Stimulated activated CD8-positive, alpha-beta memory T cell treated with anti-CD3 and anti-CD28 coated beads, Interleukin-12 subunit alpha, Interleukin-12 subunit beta, amount 100 ng/mL, for 4 hours (primary cell): ENCODE measurements around the gene GPR68.
"Not testable (repeated sequence)": the region's sequence is repeated elsewhere in the genome, so short reads cannot be mapped to it uniquely, and the experiment has no call there.

ENCODE experiments used
- DNase-seq: peaks from one replicate; pipeline ENCODE4 v3.0.0-alpha.2; 2020; ENCODE audit warnings: low read depth

The GPR68 gene

DNA sequence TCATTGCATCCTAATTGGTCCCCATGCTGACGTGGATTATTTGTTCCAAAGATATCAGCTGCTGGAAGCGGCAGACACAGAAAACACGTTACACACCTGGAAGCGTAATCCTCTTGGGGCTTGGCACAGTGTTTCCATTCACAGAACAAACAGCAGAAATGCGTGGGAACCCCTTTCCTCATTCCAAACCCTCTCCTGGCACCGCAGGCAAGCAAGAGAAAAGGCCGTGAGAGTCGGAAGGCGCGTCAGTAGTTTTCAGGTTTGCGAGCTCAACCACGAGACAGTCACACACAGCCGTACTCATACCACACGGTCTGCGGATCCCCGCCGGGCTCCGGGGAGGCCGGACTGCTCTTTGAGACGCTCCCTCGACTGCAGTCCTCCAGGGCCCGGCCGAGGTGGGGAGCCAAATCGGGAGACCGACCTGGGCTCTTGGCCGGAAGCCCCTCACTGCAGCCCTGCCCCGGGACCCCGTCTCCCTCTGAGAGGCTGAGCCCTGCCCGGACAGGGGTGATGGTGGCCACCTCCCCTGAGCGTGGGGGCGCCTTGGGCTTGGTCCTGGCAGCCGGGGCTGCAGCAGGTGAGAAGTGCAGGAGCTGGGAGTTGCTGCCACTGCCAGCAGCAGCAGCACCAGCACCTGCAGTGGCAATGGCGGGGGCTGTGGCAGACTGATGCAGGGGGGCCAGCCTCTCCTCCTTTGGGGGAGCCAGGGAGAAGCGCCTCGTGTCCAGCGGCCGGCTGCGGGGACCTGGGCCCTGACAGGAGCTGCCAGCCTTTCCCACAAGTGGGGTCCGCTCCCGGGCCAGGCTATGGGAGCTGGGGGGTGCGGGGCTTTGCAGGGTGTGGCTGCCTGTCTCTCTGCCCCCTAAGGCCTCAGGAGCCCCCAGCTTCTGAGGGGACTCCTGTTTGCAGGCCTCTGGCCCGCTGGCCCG is 28.1 kb upstream of the GPR68 start:
- DNase-seq: no peak

DNA sequence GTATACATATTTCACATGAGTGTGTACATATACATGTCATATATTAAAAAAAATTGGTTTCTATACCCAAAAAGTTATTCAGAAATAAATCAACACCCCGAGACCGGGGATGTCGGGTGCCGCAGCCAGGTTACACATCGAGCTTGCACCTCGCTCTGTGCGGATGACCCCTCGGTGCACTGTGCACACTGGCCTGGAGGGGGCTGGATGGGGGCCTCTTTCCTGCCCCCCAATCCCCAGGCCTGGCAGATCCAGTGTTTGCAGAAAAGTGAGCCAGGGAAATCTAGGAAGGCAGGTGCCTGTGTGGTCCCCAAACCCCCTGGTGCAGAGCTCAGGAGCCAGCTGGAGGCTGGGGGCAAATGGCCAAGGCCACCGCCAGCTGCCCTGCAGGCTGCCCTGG is 27.1 kb upstream of the GPR68 start:
- DNase-seq: no peak

DNA sequence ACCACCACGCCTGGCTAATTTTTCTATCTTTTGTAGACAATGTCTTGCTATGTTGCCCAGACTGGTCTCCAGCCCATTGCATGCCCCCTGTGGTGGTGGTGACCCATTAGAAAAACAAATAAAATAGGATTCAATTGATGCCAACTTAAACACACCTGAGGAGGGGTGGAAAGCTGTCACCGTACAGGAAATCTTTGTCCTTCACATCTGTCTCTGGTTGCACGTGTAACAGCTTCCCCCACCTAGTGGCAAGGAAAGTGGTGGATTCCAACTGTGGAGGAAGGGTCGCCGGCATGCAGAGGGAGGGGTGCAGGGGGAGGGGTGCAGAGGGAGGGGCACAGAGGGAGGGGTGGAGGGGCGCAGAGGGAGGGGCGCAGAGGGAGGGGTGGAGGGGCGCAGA is 26.1 kb upstream of the GPR68 start:
- DNase-seq: no peak

DNA sequence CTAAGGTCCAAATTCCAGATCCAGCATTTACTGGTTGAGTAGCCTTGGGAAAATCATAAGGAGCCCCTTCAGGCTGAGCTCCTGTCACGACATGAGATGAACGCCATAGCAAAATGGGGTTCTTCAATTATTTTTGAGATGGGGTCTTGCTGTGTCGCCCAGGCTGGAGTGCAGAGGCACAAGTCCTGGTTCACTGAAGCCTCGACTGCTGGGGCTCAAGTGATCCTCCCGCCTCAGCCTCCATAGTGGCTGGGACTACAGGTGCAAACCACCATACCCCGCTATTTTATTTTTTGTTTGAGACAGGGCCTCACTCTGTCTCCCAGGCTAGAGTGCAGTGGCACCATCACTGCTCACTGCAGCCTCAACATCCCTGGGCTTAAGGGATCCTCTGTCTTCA is 25.7 kb upstream of the GPR68 start:
- DNase-seq: no peak

DNA sequence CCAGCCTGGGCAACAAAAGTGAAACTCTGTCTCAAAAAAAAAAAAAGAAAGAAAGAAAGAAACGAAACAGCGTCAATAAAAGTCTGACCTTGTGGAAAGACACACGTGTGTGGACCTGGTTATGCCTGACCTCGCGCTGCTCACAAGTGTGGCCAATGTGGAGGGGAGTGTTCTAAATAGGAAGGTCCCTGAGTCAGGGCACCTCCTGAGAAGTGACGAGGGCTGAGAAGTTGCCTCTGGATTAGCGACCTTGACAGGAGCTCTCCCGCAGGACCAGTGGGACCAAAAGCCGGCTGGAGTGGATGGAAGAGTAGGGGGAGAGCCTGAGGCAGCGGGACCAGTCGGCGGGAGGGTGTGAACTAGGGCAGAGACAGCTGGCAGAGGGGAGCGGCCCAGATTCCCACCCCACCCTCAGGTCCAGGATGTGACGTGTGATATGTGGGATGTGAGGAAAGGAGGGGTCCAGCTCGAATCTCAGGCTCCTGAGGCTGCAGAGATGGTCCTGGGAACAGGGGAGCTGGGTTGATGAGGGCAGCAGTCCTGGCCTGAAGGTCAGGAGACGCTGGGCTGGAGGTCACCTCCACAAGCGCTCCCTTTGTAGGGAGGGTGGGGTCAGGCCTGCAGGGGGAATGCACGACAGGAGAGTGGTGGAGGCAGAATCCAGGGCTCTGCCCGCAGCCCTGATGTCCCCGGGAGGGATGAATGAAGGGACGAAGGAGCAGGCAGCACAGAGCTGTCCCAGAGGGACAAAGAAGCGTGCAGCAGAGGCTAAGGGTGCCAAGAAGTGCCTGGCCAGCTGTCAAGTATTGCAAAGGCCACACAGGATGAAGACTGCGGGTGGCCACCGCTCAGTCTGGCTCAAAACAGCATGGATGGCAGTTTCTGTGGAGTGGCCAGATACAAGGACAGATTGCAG is 24.8 kb upstream of the GPR68 start:
- DNase-seq: no peak

DNA sequence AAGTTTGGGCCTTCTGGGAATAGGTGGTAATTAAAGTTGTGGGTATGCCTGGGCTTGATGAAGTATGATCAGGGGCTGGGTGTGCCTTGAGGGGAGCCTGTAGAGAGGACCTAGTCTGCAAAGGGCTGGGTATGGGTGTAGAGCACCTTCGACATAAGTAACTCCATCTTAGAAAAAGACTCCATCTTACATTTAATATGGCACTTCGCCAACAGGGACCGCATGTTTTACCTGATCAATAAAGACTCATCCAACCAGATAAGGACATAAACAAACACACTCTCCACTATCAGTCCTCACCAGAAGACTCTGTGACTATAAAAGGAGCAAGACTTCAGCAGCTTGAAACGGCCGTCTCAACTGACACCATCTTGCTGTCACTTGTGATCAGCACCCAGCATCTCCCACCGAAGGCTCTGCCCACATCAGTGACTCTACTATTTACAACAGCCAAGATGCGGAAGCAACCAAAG is 23.5 kb upstream of the GPR68 start:
- no peak for DNase-seq

DNA sequence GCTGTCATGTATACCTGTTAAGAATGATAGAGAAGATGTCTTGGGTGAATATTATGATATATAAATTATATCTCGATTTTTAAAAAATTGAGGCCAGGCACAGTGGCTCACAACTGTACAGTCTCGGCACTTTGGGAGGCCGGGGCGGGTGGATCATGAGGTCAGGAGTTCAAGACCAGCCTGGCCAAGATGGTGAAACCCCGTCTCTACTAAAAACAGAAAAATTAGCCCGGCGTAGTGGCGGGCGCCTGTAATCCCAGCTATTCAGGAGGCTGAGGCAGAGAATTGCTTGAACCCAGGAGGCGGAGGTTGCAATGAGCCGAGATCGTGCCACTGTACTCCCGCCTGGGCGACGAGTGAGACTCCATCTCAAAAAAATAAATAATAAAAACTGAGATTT is 21.8 kb upstream of the GPR68 start:
- not testable (repeated sequence) for DNase-seq

DNA sequence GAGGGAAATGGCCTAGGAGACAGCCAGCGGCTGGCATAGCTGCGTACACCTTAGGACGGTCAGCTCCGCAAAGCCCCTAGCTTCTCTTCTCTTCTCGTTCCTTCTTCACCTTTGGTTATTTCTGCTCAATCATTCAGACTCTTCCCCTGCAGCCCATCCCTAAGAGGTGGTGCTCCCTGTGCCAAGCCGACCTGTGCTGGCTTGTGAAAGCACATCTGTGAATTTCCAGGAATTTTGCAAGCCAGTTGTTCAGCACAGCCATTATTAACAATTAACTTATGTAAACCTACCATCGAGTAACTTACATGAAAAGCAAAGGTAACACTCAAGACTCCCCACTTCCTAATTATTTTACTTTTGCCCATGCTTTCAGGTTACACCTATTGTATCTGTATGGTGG is 20.9 kb upstream of the GPR68 start:
- DNase-seq: no peak

DNA sequence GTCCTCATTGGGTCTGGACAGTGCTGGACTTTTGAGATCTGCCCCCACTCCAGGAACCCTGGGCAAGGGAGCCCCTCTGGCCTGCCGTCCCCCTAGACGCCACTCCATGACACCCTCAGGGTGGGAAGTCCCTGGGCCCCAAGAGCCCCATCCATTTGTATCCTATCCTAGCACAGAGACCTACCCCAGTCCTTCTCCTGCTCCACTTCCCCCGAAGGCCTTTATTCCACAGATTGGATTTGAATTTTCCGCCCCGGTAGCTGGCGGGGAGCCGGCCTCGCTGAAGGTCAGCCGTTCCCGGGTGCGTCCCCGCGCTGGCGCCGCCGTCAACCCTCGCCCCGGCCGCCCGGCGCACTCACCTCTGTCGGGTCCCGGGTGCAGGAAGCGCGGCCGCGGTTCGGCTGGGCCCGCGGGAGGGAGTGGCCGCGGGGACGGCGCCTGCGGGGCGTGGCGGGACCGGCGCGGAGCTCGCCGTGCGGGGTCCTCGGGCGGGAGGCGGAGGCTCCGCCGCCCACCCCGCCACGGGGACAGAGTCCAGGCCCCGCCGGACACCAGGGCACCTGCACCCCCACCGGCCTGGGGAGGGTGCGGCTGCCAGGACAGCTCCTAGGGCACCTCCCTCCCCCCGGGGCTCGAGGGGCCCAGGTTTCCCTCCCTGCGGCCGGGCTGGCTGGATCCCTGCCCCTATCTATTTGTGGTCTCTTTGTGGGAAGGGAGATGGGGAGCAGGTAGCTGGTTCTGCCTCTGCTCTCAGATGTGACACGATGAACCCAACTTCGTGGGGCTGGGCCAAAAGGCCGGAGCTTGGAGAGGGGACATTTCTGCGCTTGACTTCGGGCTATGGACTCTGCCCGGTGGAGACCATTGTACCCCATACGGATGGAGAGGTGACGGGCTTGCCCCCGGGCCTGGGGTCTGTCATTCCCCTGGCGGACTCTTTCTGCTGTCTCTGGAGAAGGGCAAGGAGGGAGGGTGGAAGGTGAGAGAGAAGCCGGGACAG is 19.9 kb upstream of the GPR68 start:
- DNase-seq: no peak

DNA sequence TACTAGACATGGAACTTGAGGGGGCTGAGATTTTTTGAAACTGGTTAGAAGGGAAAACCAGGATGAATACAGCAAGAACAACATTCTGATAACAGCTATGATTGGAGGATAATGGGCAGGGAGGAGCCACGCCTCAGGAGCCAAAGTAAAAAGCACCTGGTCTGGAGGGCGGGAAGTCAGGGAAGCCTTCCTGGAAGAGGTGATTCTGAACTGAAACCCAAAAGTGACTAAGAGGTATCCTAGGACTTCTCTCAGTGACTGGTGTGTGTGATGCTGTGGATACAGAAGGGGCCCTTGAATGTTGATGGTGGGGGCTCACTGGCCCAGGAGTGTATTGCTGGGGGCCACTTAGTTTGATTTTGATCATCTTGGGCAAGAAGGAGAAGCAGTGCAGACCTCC is 18.8 kb upstream of the GPR68 start:
- DNase-seq: no peak

DNA sequence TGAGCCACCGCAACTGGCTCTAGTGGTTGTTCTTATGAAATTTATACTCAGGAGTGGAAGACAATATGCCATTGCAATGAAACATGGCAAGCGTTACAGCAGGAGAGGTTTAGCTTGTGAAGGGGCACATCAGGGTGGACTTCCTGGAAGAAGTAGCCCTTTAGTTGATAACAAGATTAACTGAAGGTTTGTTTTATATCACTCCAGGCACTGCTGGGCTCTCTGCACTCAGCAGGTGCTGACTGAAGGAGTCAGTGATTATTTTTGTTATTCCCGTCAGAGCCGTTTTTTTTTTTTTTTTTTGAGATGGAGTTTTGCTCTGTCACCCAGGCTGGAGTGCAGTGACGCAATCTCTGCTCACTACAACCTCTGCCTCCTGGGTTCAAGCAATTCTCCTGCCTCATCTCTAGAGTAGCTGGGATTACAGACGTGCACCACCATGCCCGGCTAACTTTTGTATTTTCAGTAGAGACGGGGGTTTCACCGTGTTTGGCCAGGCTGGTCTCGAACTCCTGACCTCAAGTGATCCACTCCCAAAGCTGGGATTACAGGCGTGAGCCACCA is 17.6 kb upstream of the GPR68 start:
- no peak for DNase-seq

DNA sequence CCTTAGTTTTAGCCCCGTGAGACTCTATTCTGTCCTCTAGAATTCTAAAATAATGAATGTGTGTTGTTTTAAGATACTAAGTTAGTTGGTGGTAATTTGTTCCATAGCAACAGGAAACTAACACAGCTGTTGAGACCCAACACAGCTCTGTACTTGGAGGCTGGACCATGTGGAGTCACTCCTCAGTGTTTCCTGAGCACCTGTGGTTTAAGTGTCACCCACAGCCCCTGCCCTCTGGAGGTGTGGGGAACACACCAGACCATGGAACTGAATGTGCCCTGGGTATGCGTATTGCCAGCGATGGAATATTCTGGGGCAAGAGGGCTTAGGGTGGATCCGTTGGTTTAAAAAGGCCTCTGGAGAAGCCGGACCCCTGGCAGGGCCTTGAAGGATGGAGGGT is 16.6 kb upstream of the GPR68 start:
- DNase-seq: peak; percentile 28

DNA sequence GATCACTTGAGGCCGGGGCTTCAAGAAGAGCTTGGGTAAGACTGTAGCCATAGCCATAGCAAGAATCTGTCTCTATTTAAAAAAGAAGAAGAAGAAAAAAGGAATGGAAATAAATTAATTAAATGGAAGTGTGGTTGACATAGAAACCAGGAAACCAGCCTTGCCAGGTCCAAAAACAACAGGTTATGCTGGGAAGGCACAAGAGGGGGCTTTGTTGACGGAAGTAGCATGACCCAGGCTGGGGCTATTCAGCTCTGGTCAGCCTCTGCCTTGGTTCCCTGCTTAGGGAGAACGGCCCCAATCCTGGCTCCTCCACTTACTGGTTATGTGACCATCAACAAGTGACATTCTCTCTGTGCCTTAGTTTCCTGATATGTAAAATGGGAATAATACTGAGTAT is 14.4 kb upstream of the GPR68 start:
- DNase-seq: no peak

DNA sequence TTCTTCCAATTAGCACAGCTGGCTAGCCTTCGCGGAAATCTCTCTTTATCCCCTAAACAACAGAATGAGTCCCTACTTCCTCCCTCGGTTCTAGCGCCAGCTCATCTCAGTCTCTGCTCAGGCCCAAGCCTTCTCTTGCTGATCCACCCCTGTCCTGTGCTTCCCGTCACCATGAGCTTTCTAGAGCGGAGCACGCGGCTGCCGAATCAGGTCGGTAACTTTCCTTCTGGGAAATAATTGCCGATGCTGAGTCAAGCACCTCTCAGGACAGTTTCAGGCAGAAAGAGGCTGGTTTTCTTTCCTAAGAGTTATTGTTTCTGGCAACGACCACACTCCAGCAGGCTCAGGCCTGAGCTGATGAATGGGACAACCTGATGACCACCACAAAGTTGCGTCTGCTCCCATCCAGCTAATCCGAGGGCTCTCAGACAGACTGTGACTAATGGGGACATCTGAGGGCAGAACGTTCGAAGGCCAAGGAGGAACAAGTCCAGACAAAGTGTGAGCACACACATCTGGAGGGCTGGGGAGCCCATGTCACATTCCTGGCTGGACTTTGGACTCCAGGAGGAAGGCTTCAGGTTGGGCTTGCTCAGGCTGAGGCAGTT is 13.6 kb upstream of the GPR68 start:
- DNase-seq: no peak

DNA sequence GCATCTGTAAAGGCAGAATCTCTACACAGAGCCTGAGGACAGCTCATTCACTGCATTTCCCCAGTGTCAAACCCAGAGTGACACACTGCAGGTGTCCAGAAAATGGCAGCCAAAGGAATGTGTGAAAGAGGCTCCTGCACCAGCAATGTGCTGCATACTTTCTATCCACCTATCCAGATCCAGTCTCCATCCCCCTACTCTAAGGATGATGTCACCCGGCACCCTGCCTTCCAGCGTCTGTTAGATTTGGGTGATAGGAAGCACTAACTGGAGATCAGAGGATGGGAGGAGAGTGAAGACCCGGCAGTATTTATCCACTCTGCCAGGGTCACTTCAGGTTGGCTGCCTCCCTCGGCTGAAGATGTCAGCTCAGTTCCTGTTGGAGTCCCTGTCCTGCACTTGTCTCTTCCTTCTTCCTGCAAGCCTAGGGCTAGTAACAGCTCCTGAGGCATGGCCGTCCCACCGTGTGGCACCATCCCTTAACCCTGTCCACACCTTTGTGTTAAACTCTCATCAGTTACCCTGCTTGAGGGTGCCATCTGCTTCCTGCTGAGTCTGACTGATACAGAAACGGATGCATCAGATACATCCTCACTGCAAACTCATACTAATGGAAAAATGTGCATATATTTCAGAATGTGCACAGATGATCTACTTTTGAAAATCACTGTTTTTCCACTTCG is 13.0 kb upstream of the GPR68 start:
- DNase-seq: no peak

DNA sequence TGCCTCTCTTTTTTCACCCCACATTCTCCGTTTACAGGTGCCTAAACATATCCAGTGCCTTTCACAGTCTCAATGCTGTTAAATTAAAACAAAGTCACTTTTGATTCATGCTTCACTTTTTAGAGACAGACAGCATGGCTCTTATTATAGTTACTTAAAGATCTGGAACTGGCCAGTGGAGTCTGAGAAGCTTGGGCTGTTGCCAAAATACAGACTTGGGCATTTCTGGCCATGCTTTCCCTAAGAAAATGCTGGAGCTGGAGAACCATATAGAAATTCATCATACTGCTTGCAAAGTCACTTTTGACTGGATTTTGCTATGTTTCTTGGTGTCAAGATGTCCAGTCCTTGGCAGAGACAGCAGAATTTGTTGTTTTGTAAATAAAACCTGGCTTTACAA is 12.2 kb upstream of the GPR68 start:
- no peak for DNase-seq

DNA sequence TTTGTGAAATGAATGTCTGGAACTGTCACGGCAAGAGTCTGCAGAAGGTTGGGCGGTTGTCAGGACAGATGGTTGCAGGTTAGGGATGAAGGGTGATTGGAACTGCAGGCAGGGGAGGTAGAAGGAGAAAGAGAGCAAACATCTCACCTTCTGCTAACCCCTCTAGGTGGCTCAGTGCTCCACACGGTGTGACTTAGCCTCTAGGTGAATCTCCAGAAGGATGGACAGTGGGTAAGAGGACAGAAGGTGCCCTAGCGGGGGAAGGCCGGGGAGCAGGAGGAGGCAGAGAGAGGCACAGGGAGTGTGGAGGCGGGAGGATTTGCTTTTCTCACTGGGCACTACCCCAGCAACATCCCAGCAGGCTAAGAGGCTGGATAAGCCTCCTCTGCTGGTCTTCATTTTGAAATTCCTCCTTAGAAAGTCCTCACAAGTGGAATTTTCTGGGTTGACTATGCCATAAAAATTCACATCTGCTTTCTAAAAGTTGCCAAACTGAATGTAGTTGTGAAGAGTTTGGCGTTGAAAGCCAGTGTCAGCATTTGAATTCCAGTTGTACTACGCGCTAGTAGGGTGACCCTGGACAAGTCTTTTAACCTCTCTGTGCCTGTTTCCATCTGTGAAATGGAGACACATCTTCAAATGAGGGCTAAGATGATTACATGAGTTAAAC is 10.7 kb upstream of the GPR68 start:
- no peak for DNase-seq

DNA sequence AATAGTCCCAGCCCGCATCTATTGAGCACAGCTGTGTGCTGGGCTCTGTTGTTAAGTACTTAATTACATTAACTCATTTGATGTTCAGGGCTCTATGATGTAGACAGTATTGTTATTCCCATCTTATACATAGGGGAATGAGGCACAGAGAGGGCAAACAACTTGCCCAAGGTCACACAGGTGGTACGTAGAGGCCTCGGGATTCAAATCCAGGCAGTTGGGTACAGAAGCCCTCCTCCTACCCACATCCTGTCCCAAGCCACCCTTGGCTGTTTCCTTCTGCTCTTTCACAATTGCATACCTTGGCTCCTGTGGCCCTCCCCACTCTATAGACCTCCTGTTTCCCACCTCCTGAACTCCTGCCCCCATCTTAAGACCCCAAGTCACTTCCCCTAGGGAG is 10.0 kb upstream of the GPR68 start:
- DNase-seq: no peak

DNA sequence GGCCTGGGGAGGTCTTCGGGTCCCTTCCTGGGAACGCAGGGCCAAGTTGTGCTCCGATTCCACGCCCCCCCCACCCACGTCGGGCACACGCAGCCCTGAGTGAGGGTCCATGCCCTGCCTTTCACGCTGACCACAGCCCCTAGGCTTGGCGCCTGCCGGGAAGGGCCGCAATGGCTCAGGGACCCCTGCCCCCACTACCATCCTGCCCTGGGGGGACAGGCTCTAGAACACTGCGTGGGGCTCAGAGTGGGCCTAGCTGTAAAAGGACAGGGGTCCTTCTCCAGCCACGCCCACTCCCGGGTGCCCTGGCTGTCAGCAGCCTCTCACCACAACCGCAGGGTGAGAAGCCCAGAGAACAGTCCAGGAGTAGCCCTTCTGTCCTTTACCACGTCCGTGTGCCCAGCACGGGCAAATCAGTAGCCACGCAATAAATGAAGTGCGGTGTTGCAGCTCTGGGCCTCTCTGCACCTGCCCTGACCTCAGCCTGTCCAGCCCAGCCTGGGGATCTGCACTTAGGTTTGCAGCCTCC is 9.4 kb upstream of the GPR68 start:
- DNase-seq: no peak
